Measurements from ENCODE around the gene PDGFB. TPM values are rescaled to one million over a fixed set of nuclear protein-coding genes. Genes with fewer than 3 reads are reported as not detected.

Gene PDGFB
- total RNA-seq, result 159 and 165 TPM in 2 replicates

DNA sequence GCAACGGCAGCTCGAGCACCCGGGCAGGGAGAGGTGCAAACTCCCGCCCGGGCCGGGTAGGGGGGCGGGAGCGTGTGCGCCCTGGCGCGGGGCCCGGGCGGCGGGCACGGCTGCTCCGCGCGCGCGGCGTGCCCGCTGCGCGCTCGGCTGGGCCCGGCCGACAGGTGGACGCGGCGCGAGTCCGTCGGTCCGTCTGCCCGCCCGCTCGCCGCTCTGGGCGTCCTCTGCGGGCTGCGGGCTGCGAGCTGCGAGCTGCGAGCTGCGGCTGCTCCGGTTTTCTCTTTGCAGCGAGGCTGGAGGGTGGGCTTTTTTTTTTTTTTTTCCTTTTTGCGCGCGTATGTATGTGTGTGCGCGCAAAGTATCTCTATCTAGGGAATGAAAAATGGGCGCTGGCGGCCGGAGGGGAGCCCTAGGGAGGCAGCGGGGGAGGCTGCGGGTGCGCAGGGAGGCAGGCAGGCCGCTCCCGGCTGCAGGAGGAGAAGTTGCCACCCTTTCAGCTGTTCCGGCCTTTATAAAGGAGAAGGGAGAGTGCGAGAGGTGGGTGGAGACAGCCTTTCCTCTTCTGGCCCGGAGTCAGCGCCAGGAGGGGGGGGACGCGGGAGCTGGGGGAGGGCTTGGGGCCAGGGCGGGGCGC lies at the start of gene PDGFB:
Gene PDGFB, minus strand, starts transcription at position 487 of the 634 bp plus-strand sequence. CDS start 1,019 bp downstream, outside the sequence.
- TF ChIP-seq, protein P1, sequence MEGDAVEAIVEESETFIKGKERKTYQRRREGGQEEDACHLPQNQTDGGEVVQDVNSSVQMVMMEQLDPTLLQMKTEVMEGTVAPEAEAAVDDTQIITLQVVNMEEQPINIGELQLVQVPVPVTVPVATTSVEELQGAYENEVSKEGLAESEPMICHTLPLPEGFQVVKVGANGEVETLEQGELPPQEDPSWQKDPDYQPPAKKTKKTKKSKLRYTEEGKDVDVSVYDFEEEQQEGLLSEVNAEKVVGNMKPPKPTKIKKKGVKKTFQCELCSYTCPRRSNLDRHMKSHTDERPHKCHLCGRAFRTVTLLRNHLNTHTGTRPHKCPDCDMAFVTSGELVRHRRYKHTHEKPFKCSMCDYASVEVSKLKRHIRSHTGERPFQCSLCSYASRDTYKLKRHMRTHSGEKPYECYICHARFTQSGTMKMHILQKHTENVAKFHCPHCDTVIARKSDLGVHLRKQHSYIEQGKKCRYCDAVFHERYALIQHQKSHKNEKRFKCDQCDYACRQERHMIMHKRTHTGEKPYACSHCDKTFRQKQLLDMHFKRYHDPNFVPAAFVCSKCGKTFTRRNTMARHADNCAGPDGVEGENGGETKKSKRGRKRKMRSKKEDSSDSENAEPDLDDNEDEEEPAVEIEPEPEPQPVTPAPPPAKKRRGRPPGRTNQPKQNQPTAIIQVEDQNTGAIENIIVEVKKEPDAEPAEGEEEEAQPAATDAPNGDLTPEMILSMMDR (IDR thresholded peaks at IDR 0.05; ENCODE audit: insufficient read depth, low read length, poor library complexity, severe bottlenecking), result no peak

DNA sequence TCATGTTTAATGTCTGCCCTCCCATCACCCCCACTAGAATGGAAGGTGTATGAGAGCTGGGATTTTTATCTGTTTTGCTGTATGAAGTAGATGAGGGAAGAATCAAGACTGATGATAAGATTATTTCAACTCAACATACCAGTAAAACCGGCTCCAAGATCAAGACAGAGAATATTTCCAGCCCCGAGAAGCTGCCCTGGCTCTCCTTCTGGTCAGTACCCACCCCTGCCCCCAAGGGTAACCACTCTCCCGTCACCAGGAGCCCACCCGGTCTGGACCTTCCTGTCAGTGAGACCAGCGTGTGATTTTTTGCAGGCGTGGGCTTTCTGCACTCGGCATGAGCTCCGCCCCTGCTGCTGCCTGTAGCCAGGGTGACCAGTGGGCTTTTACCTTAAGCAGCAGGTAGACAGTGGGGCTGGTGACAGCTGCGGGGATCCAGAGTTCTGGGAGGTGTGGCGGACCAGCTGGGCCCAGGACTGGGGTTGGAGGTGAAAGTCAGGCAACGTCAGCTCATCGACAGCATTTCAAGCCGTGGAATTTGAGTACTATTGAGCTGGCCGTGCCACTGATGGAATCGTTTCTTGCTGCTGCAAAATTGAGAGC lies 49.1 kb upstream of the PDGFB start:
- DNase-seq (ENCODE audit: low read depth), result no peak
- TF ChIP-seq, protein P1 (IDR thresholded peaks at IDR 0.05; ENCODE audit: insufficient read depth, low read length, poor library complexity, severe bottlenecking), result no peak

More for the DNA sequence above, at the start of gene PDGFB:
- Histone ChIP-seq H3K4me3 (ENCODE audit: low read depth, low read length) (peak within 1 kb of the TSS; percentile 89), H3K36me3 (ENCODE audit: control insufficient read depth, insufficient read depth, low read length) (no peaks in the 10 kb centered on the region), H3K27me3 (ENCODE audit: control insufficient read depth, insufficient read depth, low read length) (no peaks in the 10 kb centered on the region)
- no peak for DNase-seq (ENCODE audit: low read depth)

DNA sequence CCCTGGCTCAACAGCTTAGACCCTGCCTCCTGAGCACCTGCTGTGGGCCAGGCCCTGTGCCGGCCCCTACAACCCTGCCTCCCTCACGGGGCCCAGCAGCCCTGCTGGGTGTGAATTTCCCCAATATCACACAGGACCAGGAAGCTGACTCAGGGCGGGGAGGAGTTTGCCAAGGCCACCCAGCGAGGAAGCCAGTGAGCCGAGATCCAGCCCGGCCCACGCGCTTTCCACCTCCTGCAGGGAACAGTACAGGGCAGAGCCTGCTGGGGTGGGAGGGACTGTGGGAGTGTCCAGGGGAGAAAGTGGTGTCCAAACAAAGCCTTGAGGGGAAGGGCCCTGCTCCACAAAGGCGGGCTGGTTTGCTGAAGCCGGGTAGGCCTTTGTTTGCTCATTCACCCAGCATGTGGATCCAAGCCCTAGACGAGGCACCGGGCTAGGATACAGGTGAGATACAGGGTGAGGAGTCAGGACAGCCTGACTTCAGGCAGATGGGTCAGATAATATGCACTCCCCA lies 47.8 kb upstream of the PDGFB start:
- TF ChIP-seq, protein P1 (IDR thresholded peaks at IDR 0.05; ENCODE audit: insufficient read depth, low read length, poor library complexity, severe bottlenecking), result no peak
- Histone ChIP-seq H3K36me3 (ENCODE audit: control insufficient read depth, insufficient read depth, low read length) (no peaks in the 10 kb centered on the region), H3K27me3 (ENCODE audit: control insufficient read depth, insufficient read depth, low read length) (no peaks in the 10 kb centered on the region), H3K4me3 (ENCODE audit: low read depth, low read length) (no peak overlapping the region)
- DNase-seq (ENCODE audit: low read depth), result peak; percentile 92

More for the DNA sequence above, 49.1 kb upstream of the PDGFB start:
- Histone ChIP-seq H3K4me3 (ENCODE audit: low read depth, low read length) (no peak overlapping the region), H3K27me3 (ENCODE audit: control insufficient read depth, insufficient read depth, low read length) (no peaks in the 10 kb centered on the region), H3K36me3 (ENCODE audit: control insufficient read depth, insufficient read depth, low read length) (no peaks in the 10 kb centered on the region)

DNA sequence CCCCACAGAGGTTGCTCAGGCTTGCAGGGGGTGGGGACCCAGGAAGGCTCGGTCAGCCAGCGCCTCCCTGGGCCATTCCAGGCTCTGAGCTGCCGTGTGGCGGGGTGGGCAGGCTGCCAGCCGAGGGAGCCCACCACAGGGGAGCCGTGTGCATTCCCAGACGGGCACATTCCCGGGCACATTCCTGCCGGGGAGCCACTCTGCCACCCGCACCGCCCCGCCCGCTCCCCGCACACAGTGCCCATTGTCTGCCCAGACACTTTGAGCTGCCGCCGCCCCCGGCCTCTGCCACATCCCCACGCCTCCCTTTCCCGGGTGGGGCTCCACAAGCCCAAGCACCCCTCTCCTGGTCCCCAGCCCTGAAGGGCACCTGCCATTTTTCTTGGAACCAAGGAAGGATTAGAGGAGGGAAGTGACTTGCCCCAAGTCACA lies 47.3 kb upstream of the PDGFB start:
- Histone ChIP-seq H3K4me3 (ENCODE audit: low read depth, low read length) (no peak overlapping the region), H3K36me3 (ENCODE audit: control insufficient read depth, insufficient read depth, low read length) (no peaks in the 10 kb centered on the region), H3K27me3 (ENCODE audit: control insufficient read depth, insufficient read depth, low read length) (no peaks in the 10 kb centered on the region)
- no peak for DNase-seq (ENCODE audit: low read depth)
- TF ChIP-seq, protein P1 (IDR thresholded peaks at IDR 0.05; ENCODE audit: insufficient read depth, low read length, poor library complexity, severe bottlenecking), result no peak

DNA sequence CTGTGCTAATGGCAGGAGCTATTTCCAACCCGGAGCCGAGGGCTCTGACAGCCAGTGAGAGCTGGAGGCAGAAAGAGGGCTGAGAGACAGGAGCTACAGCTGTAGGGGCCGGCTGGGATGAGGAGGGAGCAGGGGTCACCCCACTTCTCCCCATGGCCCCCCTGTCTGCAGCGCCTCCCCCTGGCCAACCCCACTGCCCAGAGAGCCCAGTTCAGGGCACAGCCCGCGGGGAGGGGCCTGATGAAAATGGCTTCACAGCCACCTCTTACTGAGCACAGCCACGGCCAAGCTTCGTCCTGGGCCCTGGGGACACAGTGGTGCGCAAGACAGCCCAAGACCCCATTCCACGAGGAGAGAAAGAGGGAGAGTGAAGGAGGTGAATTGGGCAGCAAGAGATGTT lies 46.7 kb upstream of the PDGFB start:
- no peaks in the 10 kb centered on the region for H3K27me3 ChIP-seq (ENCODE audit: control insufficient read depth, insufficient read depth, low read length)
- H3K36me3 ChIP-seq (ENCODE audit: control insufficient read depth, insufficient read depth, low read length), result no peaks in the 10 kb centered on the region
- no peak overlapping the region for H3K4me3 ChIP-seq (ENCODE audit: low read depth, low read length)
- DNase-seq (ENCODE audit: low read depth), result no peak
- TF ChIP-seq, protein P1 (IDR thresholded peaks at IDR 0.05; ENCODE audit: insufficient read depth, low read length, poor library complexity, severe bottlenecking), result peak; percentile 52
